Measurements from ENCODE around the gene TRAPPC2B. TPM values are rescaled to one million over a fixed set of nuclear protein-coding genes. Genes with fewer than 3 reads are reported as not detected.
A peak's percentile ranks its signal among the peaks of the same experiment; 100 is the strongest.

Gene TRAPPC2B
- 11.9 and 12.3 TPM in 2 replicates for total RNA-seq (ENCODE audit: low replicate concordance)
- long read RNA-seq, transcript TRAPPC2B-201 (2 exons, 732 nt) = major isoform, 16 of 16 reads
- long read RNA-seq, partial matches to known transcripts = 0 of 16 reads
- long read RNA-seq, other reads (novel, unspliced or antisense) = 0 of 16 reads

DNA sequence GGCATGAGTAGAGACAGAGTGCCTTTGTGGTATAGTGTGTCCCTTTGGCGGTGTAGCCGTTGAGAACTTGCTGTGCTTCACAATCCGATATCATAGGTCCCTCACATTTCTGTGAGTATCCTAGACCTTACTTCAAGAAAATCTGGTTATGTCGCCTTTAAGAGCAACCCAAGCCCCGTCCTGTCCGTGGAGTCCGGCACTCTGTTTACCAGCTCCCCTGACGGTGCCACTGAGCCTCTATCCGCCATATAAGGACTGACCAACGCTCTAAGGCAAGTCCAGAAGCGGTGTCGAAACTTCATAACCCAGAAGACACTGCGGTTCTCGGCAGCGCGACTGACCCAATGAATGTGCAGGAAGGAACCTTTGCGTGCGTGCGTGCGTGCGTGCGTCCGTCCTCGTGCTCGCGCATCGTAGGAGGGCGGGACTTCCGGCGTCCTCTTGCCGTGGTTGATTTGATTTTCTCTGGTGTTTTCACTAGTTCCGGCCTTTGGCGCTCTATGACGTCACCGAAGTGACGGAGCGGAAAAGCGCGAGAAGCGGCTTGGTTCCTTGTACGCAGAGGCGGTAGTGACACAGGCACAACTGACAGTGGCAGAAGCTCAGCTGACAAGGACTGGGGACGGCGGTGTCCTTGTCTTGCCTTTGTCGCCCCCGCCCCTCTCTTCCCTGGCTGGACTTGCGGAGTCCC lies at the start of gene TRAPPC2B, which contains the start of gene ZNF547:
Gene TRAPPC2B, plus strand, starts transcription at position 555 of the 691 bp plus-strand sequence. CDS start 1,283 bp downstream, outside the sequence.
Gene ZNF547, plus strand, starts transcription at position 555 of the 691 bp plus-strand sequence. CDS start 5,005 bp downstream, outside the sequence.
- H3K36me3 Mint-ChIP-seq = peaks cover 33% of the 10 kb centered on the region
- TF ChIP-seq, protein P1, sequence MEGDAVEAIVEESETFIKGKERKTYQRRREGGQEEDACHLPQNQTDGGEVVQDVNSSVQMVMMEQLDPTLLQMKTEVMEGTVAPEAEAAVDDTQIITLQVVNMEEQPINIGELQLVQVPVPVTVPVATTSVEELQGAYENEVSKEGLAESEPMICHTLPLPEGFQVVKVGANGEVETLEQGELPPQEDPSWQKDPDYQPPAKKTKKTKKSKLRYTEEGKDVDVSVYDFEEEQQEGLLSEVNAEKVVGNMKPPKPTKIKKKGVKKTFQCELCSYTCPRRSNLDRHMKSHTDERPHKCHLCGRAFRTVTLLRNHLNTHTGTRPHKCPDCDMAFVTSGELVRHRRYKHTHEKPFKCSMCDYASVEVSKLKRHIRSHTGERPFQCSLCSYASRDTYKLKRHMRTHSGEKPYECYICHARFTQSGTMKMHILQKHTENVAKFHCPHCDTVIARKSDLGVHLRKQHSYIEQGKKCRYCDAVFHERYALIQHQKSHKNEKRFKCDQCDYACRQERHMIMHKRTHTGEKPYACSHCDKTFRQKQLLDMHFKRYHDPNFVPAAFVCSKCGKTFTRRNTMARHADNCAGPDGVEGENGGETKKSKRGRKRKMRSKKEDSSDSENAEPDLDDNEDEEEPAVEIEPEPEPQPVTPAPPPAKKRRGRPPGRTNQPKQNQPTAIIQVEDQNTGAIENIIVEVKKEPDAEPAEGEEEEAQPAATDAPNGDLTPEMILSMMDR (conservative IDR thresholded peaks at IDR 0.05) = no peak
- peaks cover 9% of the 10 kb centered on the region for H3K9me3 Mint-ChIP-seq
- H3K27ac Mint-ChIP-seq = peak within 1 kb of the TSS; percentile 98
- H3K4me3 Mint-ChIP-seq = peak within 1 kb of the TSS; percentile 97
- H3K27me3 Mint-ChIP-seq = peaks cover 3% of the 10 kb centered on the region
- DNase-seq (ENCODE audit: extremely low spot score, unreplicated experiment) = peak; percentile 98
- peaks cover 17% of the 10 kb centered on the region for H3K4me1 Mint-ChIP-seq (ENCODE audit: unreplicated experiment)

DNA sequence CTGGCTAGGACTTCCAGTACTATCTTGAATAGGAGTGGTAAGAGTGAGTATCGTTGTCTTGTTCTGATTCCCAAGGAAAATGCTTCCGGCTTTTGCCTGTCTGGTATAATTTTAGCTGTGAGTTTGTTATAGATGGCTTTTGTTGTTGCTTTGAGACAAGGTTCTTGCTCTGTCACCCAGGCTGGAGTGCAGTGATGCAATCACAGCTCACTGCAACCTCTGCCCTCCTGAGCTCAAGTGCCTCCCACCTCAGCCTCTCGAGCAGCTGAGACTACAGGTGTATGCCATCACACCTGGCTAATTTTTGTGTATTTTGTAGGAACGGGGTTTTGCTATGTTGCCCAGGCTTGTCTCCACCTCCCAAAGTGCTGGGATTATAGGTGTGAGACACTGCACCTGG lies 49.2 kb upstream of the TRAPPC2B start:
- H3K36me3 Mint-ChIP-seq = peaks cover 4% of the 10 kb centered on the region
- H3K9me3 Mint-ChIP-seq = peaks cover 4% of the 10 kb centered on the region
- no peaks in the 10 kb centered on the region for H3K4me1 Mint-ChIP-seq (ENCODE audit: unreplicated experiment)
- no peak overlapping the region for H3K27ac Mint-ChIP-seq
- DNase-seq (ENCODE audit: extremely low spot score, unreplicated experiment) = no peak
- TF ChIP-seq, protein P1 (conservative IDR thresholded peaks at IDR 0.05) = no peak
- peaks cover 64% of the 10 kb centered on the region for H3K27me3 Mint-ChIP-seq
- no peak overlapping the region for H3K4me3 Mint-ChIP-seq

DNA sequence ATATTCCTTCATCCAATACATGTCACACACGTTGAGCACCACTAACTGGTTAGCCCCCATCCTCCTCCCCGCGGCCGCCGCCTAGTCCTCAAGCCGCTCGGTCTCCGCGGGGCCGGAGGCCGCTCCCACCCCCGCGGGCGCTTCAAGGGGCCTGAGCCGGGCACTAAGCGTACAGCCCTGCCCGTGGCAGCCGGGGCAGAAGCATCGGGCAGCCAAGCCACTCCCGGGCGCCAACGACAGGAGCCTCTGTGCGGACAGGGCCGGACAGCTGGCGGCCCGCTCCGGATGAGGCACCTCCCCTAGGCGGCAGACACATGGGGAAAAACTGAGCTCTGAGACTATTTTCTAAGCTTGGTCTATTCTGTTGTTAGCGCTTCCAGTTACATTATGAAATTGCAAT lies 45.8 kb upstream of the TRAPPC2B start:
- H3K27ac Mint-ChIP-seq = no peak overlapping the region
- H3K36me3 Mint-ChIP-seq = no peaks in the 10 kb centered on the region
- no peaks in the 10 kb centered on the region for H3K9me3 Mint-ChIP-seq
- TF ChIP-seq, protein P1 (conservative IDR thresholded peaks at IDR 0.05) = no peak
- DNase-seq (ENCODE audit: extremely low spot score, unreplicated experiment) = no peak
- peaks cover 13% of the 10 kb centered on the region for H3K4me1 Mint-ChIP-seq (ENCODE audit: unreplicated experiment)
- peaks cover 51% of the 10 kb centered on the region for H3K27me3 Mint-ChIP-seq
- no peak overlapping the region for H3K4me3 Mint-ChIP-seq

DNA sequence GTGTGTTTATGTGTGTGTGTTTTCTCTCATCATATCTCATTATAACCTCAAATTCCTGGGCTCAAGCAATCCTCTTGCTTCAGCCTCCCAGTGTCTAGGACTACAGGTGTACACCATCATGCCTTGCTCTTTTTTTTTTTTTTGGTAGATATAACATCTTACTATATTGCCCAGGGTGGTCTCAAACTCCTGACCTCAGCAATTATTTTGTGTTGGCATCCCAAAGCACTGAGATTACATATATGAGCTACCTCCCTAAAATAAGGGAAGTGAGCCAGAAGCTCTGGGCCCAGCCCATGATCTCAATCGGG lies 43.5 kb upstream of the TRAPPC2B start:
- H3K27me3 Mint-ChIP-seq = peaks cover 28% of the 10 kb centered on the region
- peak overlapping the region; percentile 97 for H3K27ac Mint-ChIP-seq

DNA sequence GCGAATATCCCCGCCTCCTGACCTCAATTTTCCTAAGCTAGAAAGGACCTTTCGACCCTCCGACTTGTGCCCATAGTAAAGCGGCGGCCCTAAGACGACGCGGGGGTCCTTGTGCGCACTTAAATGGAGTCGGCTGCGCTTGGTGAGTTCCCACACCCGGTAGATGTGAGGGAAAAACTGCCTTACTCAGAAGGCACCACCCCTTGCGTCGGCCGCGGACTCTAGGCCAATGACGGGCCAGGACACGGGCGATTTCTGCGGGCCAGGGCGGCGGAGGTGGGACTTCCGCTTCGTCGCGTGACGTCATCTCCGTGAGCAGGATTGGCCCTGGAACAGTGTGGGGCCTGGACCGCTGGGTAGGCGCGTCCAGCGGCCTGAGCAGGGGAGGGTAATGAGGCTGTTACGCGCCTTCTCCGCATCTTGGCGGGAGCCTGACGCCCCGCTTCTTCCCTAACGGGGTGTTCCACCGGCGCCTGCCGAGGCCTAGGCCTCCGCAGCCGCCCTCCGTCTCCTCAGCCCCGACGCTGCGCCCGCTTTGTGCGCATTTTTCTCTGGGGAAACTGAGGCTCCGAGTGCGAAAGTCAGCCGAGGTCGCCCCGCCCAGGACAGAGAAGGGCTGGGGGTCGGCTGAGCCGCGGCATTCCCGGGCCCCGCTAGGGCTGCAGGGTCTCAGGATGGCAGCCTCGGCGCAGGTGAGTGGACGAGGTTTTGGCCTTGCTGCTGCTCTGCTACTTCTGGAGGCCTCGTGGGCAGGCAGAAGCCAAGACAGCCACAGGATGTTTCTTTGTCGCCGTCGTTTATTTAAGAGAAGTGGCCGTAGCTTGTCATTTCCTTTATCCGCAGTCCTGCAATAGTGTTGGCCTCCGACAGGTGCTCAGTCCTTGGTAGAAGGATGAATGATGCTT lies 42.9 kb upstream of the TRAPPC2B start, which contains the start of gene ZNF543:
Gene ZNF543, plus strand, starts transcription at position 293 of the 905 bp plus-strand sequence. Its CDS starts 382 bp downstream, at position 675.
- Mint-ChIP-seq H3K4me3 (peak within 1 kb of the TSS; percentile 89), H3K27me3 (peaks cover 22% of the 10 kb centered on the region), H3K4me1 (ENCODE audit: unreplicated experiment) (peaks cover 17% of the 10 kb centered on the region), H3K27ac (peak within 1 kb of the TSS; percentile 97), H3K36me3 (peaks cover 9% of the 10 kb centered on the region), H3K9me3 (no peaks in the 10 kb centered on the region)
- TF ChIP-seq, protein P1 (conservative IDR thresholded peaks at IDR 0.05) = no peak
- peak; percentile 95 for DNase-seq (ENCODE audit: extremely low spot score, unreplicated experiment)

More for the DNA sequence above, 43.5 kb upstream of the TRAPPC2B start:
- no peak for DNase-seq (ENCODE audit: extremely low spot score, unreplicated experiment)
- H3K9me3 Mint-ChIP-seq = no peaks in the 10 kb centered on the region
- TF ChIP-seq, protein P1 (conservative IDR thresholded peaks at IDR 0.05) = no peak
- peaks cover 6% of the 10 kb centered on the region for H3K36me3 Mint-ChIP-seq
- H3K4me1 Mint-ChIP-seq (ENCODE audit: unreplicated experiment) = peaks cover 17% of the 10 kb centered on the region
- H3K4me3 Mint-ChIP-seq = peak overlapping the region; percentile 89

Measured in type B pancreatic cell (in vitro differentiated cells).